Measurements from ENCODE around the gene XRN2. TPM values are rescaled to one million over a fixed set of nuclear protein-coding genes. Genes with fewer than 3 reads are reported as not detected.

Gene XRN2
- total RNA-seq, 1 experiment from 2014 or later, result 118 TPM

GRCh38 chr20:21257192-21257591 lies 45.9 kb upstream of the XRN2 start (continued):
- TF ChIP-seq ZNF121 (CRISPR knock-in tag; IDR thresholded peaks at IDR 0.05), result no peak
- TF ChIP-seq GRHL2 (CRISPR knock-in tag; IDR thresholded peaks at IDR 0.05; ENCODE audit: insufficient replicate concordance, severe bottlenecking), result no peak
- TF ChIP-seq OVOL2 (CRISPR knock-in tag; IDR thresholded peaks at IDR 0.05; ENCODE audit: borderline replicate concordance), result no peak
- no peak for TF ChIP-seq CREB1 (CRISPR knock-in tag; IDR thresholded peaks at IDR 0.05)
- TF ChIP-seq ZNF263 (CRISPR knock-in tag; IDR thresholded peaks at IDR 0.05; ENCODE audit: low read depth), result no peak
- no peak for TF ChIP-seq NFE2L1 (CRISPR knock-in tag; IDR thresholded peaks at IDR 0.05)
- no peak for TF ChIP-seq SMAD3 (CRISPR knock-in tag; IDR thresholded peaks at IDR 0.05; ENCODE audit: borderline replicate concordance)
- TF ChIP-seq IRF2 (CRISPR knock-in tag; IDR thresholded peaks at IDR 0.05; ENCODE audit: borderline replicate concordance, low read depth), result no peak
- TF ChIP-seq KAT7 (CRISPR knock-in tag; IDR thresholded peaks at IDR 0.05; ENCODE audit: borderline replicate concordance), result no peak

- CTCF ChIA-PET, result interaction anchor here (1.1 kb wide), 1 partner anchor 210 kb away, joined by 3 read pairs; no protein-coding TSS in a partner anchor
- ATAC-seq (no peak), DNase-seq (ENCODE audit: low spot score) (no peak)
- H3K9me3 Mint-ChIP-seq, result peaks cover 3% of the 10 kb centered on the region
- no peaks in the 10 kb centered on the region for H3K36me3 Mint-ChIP-seq
- POLR2A ChIA-PET, result no interaction called here
- H3K4me1 Mint-ChIP-seq, result no peaks in the 10 kb centered on the region
- TF ChIP-seq ZNF121 (CRISPR knock-in tag; IDR thresholded peaks at IDR 0.05), result no peak
- TF ChIP-seq JAZF1 (CRISPR knock-in tag; IDR thresholded peaks at IDR 0.05), result no peak
- no peak for TF ChIP-seq ZNF396 (CRISPR knock-in tag; IDR thresholded peaks at IDR 0.05; ENCODE audit: borderline replicate concordance)
- TF ChIP-seq FOXK1 (CRISPR knock-in tag; IDR thresholded peaks at IDR 0.05), result no peak
- TF ChIP-seq TEAD4 (CRISPR knock-in tag; IDR thresholded peaks at IDR 0.05), result no peak
- TF ChIP-seq NR2C2 (CRISPR knock-in tag; IDR thresholded peaks at IDR 0.05), result no peak
- TF ChIP-seq HMGXB4 (CRISPR knock-in tag; IDR thresholded peaks at IDR 0.05), result no peak
- no peak for TF ChIP-seq ZMAT4 (CRISPR knock-in tag; IDR thresholded peaks at IDR 0.05)
- TF ChIP-seq ZNF219 (CRISPR knock-in tag; IDR thresholded peaks at IDR 0.05; ENCODE audit: borderline replicate concordance), result no peak
- TF ChIP-seq CBFB (CRISPR knock-in tag; IDR thresholded peaks at IDR 0.05; ENCODE audit: low read depth), result no peak
- TF ChIP-seq USF2 (CRISPR knock-in tag; IDR thresholded peaks at IDR 0.05), result no peak
- no peak for TF ChIP-seq HMGA2 (CRISPR knock-in tag; IDR thresholded peaks at IDR 0.05)
- TF ChIP-seq PRDM15 (CRISPR knock-in tag; IDR thresholded peaks at IDR 0.05), result no peak
- no peak overlapping the region for H3K27ac Mint-ChIP-seq
- H3K27me3 Mint-ChIP-seq (ENCODE audit: low read depth), result no peaks in the 10 kb centered on the region
- no peak overlapping the region for H3K4me3 Mint-ChIP-seq
These were observed 44.7 kb upstream of the XRN2 start for GRCh38 chr20:21258411-21258810.
